ENCODE data around the gene GRAP2. TPM values are rescaled to one million over a fixed set of nuclear protein-coding genes. Genes with fewer than 3 reads are reported as not detected.

Gene GRAP2
- polyA plus RNA-seq, 1 donor (not counting 4 experiments of a cell fraction or from before 2014, with no cell fraction given): not detected

- dilution Hi-C loops (cut with MboI; ENCODE audit: extremely low pct_ligation_motif_present, low sequenced_read_pairs): no loop called here
- no peak for TF ChIP-seq CTCF (optimal IDR thresholded peaks at IDR 0.05 in 1 of 3, IDR thresholded peaks at IDR 0.05 in 1 of 3, conservative IDR thresholded peaks at IDR 0.05 in 1 of 3; ENCODE audit: extremely low read depth in 1 of 3, insufficient read depth in 2 of 3, low read length in 3 of 3)
- no peak for TF ChIP-seq EZH2 (IDR thresholded peaks at IDR 0.05; ENCODE audit: low read length)
- no peak overlapping the region for H2AFZ ChIP-seq (ENCODE audit: control insufficient read depth, low read length)
- no peak overlapping the region for H3K27ac ChIP-seq (ENCODE audit: control insufficient read depth, insufficient read depth, low read length)
- peaks cover 20% of the 10 kb centered on the region for H3K27me3 ChIP-seq (ENCODE audit: control insufficient read depth, extremely low read depth, insufficient read depth, low read length)
- H3K9me3 ChIP-seq (ENCODE audit: control insufficient read depth, low read depth, low read length): no peaks in the 10 kb centered on the region
- H3K36me3 ChIP-seq (ENCODE audit: control insufficient read depth in 2 of 2, extremely low read depth in 1 of 2, insufficient read depth in 2 of 2, low read length in 2 of 2): no peaks in the 10 kb centered on the region
- no peak overlapping the region for H3K4me3 ChIP-seq (ENCODE audit: control insufficient read depth in 2 of 3, extremely low read depth in 1 of 3, insufficient read depth in 2 of 3, low read depth in 1 of 3, low read length in 3 of 3)
- no peak for DNase-seq (ENCODE audit: low read depth, low spot score)
- H4K20me1 ChIP-seq (ENCODE audit: control insufficient read depth, extremely low read depth, insufficient read depth, low read length): no peaks in the 10 kb centered on the region
- FAIRE-seq: no peak
- no peak overlapping the region for H3K9ac ChIP-seq (ENCODE audit: control insufficient read depth, extremely low read depth, insufficient read depth, low read length)
- H3K4me2 ChIP-seq (ENCODE audit: control insufficient read depth, extremely low read depth, insufficient read depth, low read depth, low read length): no peak overlapping the region
- H3K4me1 ChIP-seq (ENCODE audit: control insufficient read depth, extremely low read depth, insufficient read depth, low read length): no peaks in the 10 kb centered on the region
- H3K9me1 ChIP-seq (ENCODE audit: control insufficient read depth, extremely low read depth, insufficient read depth, low read length): no peaks in the 10 kb centered on the region
- H3K79me2 ChIP-seq (ENCODE audit: control insufficient read depth, insufficient read depth, low read length): no peaks in the 10 kb centered on the region
Observed at GRCh38 chr22:39917776-39918495, 17.1 kb downstream of the GRAP2 start.

DNA sequence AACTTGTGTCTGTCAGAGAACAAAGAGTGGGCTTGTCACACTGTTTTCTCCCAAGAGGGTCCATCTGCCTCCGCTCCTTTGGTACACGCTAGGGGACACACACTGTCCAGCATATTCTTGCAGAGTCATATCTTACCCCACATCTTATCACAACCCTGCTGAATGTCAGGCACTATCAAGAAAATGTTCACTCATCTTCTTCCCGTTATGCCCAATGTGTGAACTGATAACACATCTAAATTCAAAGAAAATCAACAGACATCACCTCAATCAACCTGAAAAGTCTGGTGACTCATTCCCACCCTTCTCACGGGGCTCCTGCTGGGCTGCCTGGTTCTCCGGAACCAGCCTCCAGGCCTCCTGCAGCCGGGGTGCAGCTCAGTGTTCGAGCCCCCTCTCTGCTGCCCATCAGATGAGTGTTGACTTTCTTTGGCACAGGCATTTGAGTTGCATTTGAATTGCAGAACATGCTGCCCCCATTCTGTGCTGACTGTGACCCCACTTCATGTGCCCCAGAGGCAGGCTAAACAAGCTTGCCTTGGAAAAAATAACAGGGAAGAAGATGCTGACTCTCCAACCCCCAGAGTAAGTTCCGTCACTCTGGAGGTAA lies 19.4 kb downstream of the GRAP2 start:
- dilution Hi-C loops (cut with MboI; ENCODE audit: extremely low pct_ligation_motif_present, low sequenced_read_pairs): no loop called here
- Histone ChIP-seq H3K4me3 (ENCODE audit: control insufficient read depth in 2 of 3, extremely low read depth in 1 of 3, insufficient read depth in 2 of 3, low read depth in 1 of 3, low read length in 3 of 3) (no peak overlapping the region), H3K9me1 (ENCODE audit: control insufficient read depth, extremely low read depth, insufficient read depth, low read length) (no peaks in the 10 kb centered on the region), H3K36me3 (ENCODE audit: control insufficient read depth in 2 of 2, extremely low read depth in 1 of 2, insufficient read depth in 2 of 2, low read length in 2 of 2) (no peaks in the 10 kb centered on the region), H3K4me2 (ENCODE audit: control insufficient read depth, extremely low read depth, insufficient read depth, low read depth, low read length) (no peak overlapping the region), H3K27me3 (ENCODE audit: control insufficient read depth, extremely low read depth, insufficient read depth, low read length) (peaks cover 15% of the 10 kb centered on the region), H3K79me2 (ENCODE audit: control insufficient read depth, insufficient read depth, low read length) (no peaks in the 10 kb centered on the region), H3K4me1 (ENCODE audit: control insufficient read depth, extremely low read depth, insufficient read depth, low read length) (no peaks in the 10 kb centered on the region), H3K27ac (ENCODE audit: control insufficient read depth, insufficient read depth, low read length) (no peak overlapping the region), H2AFZ (ENCODE audit: control insufficient read depth, low read length) (no peak overlapping the region), H4K20me1 (ENCODE audit: control insufficient read depth, extremely low read depth, insufficient read depth, low read length) (no peaks in the 10 kb centered on the region), H3K9me3 (ENCODE audit: control insufficient read depth, low read depth, low read length) (no peaks in the 10 kb centered on the region), H3K9ac (ENCODE audit: control insufficient read depth, extremely low read depth, insufficient read depth, low read length) (no peak overlapping the region)
- DNase-seq (ENCODE audit: low read depth, low spot score): no peak
- TF ChIP-seq CTCF (optimal IDR thresholded peaks at IDR 0.05 in 1 of 3, IDR thresholded peaks at IDR 0.05 in 1 of 3, conservative IDR thresholded peaks at IDR 0.05 in 1 of 3; ENCODE audit: extremely low read depth in 1 of 3, insufficient read depth in 2 of 3, low read length in 3 of 3) (no peak), EZH2 (IDR thresholded peaks at IDR 0.05; ENCODE audit: low read length) (no peak)
- no peak for FAIRE-seq

Data from keratinocyte (primary cell).